Mucosa of descending colon (tissue), 3 donors: ENCODE measurements around the gene MGAT5. TPM values are rescaled to one million over a fixed set of nuclear protein-coding genes. Genes with fewer than 3 reads are reported as not detected.

Experiments
- ATAC-seq: fragments of 200-7000 bp; cut with Tn5 transposase; one replicate; pipeline ENCODE4 v1.9.1; 2020; ENCODE audit warnings: mild to moderate bottlenecking, moderate library complexity
- DNase-seq, 3 donors: peaks; one replicate each; pipeline ENCODE4 v3.0.0-alpha.2; 2020
- H3K36me3 ChIP-seq: fragments of 200-600 bp; one replicate; pipeline ENCODE4 v1.8.0; 2021; ENCODE audit warnings: low read depth, mild to moderate bottlenecking
- H3K4me1 ChIP-seq: fragments of 200-600 bp; one replicate; pipeline ENCODE4 v1.8.0; 2021; ENCODE audit warnings: low read depth, mild to moderate bottlenecking
- H3K4me3 ChIP-seq: fragments of 200-600 bp; one replicate; pipeline ENCODE4 v1.8.0; 2021; ENCODE audit warnings: mild to moderate bottlenecking
- H3K9me3 ChIP-seq: fragments of 200-600 bp; one replicate; pipeline ENCODE4 v1.8.0; 2021; ENCODE audit warnings: mild to moderate bottlenecking
- CTCF ChIP-seq: fragments of 200-600 bp; IDR thresholded peaks from one replicate; pipeline ENCODE4 v1.8.0; 2022; ENCODE audit warnings: antibody characterized with exemption, mild to moderate bottlenecking
- intact Hi-C, 2 donors: fragments of 100-400 bp; cut with DNase I in 1 of 2; cut with micrococcal nuclease in 1 of 2; formaldehyde crosslinking; loops; one replicate each; pipeline versions ENCODE4 v1.11.0 to v1.11.1; 2022; cut with DNase I, micrococcal nuclease
- total RNA-seq, 3 donors: library from RNA; stranded (reverse); fragmentation: NEBNext Ultra II Directional in 2 of 3; extraction: Animal tissue kit (Norgen Biotek cat#: 25700) in 2 of 3; gene quantifications; one replicate each; pipeline versions ENCODE4 v1.2.1 to v1.2.4, GENCODE V29; 2021 to 2023
- donor health status: DM: no; HTN: no; CAD: no; lungs with moderate emphysema.
- donor health status: DM: no; HTN: no; CAD: no.
- donor health status: DM: no; HTN: yes; CAD: no.

MGAT5 gene
- total RNA-seq, 3 donors from 2014 or later, result 56.5 to 75.5 (median 69.7) TPM

- peak; percentile 71 for ATAC-seq
These were observed 28.9 kb downstream of the MGAT5 start for GRCh38 chr2:134282629-134283400.

GRCh38 chr2:134283661-134284060 lies 29.8 kb downstream of the MGAT5 start:
- ATAC-seq (no peak), DNase-seq (no peak)
- Histone ChIP-seq H3K9me3 (no peaks in the 10 kb centered on the region), H3K4me3 (no peak overlapping the region), H3K36me3 (no peaks in the 10 kb centered on the region), H3K4me1 (peaks cover 6% of the 10 kb centered on the region)
- TF ChIP-seq CTCF, result no peak
- intact Hi-C loops, result no loop called here

More at GRCh38 chr2:134282629-134283400, 28.9 kb downstream of the MGAT5 start:
- Histone ChIP-seq H3K9me3 (no peaks in the 10 kb centered on the region), H3K4me1 (peaks cover under 1% of the 10 kb centered on the region), H3K36me3 (no peaks in the 10 kb centered on the region), H3K4me3 (no peak overlapping the region)
- no peak for TF ChIP-seq CTCF
- intact Hi-C loops, result no loop called here
- no peak for DNase-seq

GRCh38 chr2:134284119-134284670 lies 30.3 kb downstream of the MGAT5 start:
- Histone ChIP-seq H3K36me3 (no peaks in the 10 kb centered on the region), H3K4me3 (no peak overlapping the region), H3K4me1 (peaks cover 6% of the 10 kb centered on the region), H3K9me3 (no peaks in the 10 kb centered on the region)
- DNase-seq (no peak), ATAC-seq (no peak)
- intact Hi-C loops, result no loop called here
- TF ChIP-seq CTCF, result no peak

GRCh38 chr2:134287323-134287722 lies 33.5 kb downstream of the MGAT5 start:
- H3K36me3 ChIP-seq, result no peaks in the 10 kb centered on the region
- H3K9me3 ChIP-seq, result no peaks in the 10 kb centered on the region
- DNase-seq (no peak), ATAC-seq (no peak)
- no peak overlapping the region for H3K4me3 ChIP-seq
- peaks cover 6% of the 10 kb centered on the region for H3K4me1 ChIP-seq
- intact Hi-C loops, result no loop called here
- TF ChIP-seq CTCF, result no peak

GRCh38 chr2:134288814-134289213 lies 34.9 kb downstream of the MGAT5 start:
- peaks cover 6% of the 10 kb centered on the region for H3K4me1 ChIP-seq
- H3K9me3 ChIP-seq, result no peaks in the 10 kb centered on the region
- no peak overlapping the region for H3K4me3 ChIP-seq
- no peak for TF ChIP-seq CTCF
- intact Hi-C loops, result no loop called here
- H3K36me3 ChIP-seq, result no peaks in the 10 kb centered on the region
- no peak for ATAC-seq
- DNase-seq, result no peak
